ENCODE measurements around the gene CAGE1.
A peak's percentile ranks its signal among the peaks of the same experiment; 100 is the strongest.

CAGE1 gene

GRCh38 chr6:7314414-7314813 lies 75.1 kb downstream of the CAGE1 start:
- POLR2A ChIA-PET, result no interaction called here
- CTCF ChIA-PET, result interaction anchor here (0.9 to 1.9 kb wide), 5 partner anchors 11 to 75 kb away, joined by 3 to 10 read pairs (median 5); partner anchors contain the start of genes CAGE1 and RIOK1
- DNase-seq (ENCODE audit: extremely low spot score), result no peak
- TF ChIP-seq, protein P1, sequence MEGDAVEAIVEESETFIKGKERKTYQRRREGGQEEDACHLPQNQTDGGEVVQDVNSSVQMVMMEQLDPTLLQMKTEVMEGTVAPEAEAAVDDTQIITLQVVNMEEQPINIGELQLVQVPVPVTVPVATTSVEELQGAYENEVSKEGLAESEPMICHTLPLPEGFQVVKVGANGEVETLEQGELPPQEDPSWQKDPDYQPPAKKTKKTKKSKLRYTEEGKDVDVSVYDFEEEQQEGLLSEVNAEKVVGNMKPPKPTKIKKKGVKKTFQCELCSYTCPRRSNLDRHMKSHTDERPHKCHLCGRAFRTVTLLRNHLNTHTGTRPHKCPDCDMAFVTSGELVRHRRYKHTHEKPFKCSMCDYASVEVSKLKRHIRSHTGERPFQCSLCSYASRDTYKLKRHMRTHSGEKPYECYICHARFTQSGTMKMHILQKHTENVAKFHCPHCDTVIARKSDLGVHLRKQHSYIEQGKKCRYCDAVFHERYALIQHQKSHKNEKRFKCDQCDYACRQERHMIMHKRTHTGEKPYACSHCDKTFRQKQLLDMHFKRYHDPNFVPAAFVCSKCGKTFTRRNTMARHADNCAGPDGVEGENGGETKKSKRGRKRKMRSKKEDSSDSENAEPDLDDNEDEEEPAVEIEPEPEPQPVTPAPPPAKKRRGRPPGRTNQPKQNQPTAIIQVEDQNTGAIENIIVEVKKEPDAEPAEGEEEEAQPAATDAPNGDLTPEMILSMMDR (IDR thresholded peaks at IDR 0.05; ENCODE audit: control extremely low read depth, extremely low read depth, low read depth, missing control alignments), result no peak

DNA sequence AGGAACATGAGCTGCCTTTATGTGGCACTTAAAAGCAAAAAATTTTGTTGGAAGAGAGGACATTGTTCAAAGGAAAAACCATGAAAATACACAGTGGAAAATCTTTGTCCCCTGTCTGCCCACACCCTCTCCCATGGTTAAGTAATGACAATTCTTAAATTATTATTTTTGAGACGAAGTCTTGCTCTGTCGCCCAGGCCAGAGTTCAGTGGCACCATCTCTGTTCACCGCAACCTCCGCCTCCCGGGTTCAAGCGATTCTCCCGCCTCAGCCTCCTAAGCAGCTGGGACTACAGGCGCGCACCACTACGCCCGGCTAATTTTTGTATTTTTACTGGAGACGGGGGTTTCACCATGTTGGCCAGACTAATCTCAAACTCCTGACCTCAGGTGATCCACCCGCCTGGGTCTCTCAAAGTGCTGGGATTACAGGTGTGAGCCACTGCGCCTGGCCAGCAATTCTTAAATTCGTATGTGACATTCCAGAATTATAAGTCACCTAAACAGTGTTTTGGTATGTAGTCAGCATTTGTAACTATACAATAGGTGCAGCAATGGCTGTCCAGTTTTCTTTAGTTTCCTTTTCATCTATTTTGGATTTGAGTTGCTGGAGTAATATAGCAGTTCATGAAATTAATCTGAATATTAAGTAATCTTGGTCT lies 75.9 kb downstream of the CAGE1 start:
- ChIA-PET POLR2A (interaction anchor here (0.6 kb wide), 1 partner anchor 75 kb away, joined by 3 read pairs; no protein-coding TSS in a partner anchor), CTCF (interaction anchor here (0.9 to 1.5 kb wide), 2 partner anchors 26 to 36 kb away, joined by 3 read pairs; no protein-coding TSS in a partner anchor)
- DNase-seq (ENCODE audit: extremely low spot score), result no peak
- TF ChIP-seq, protein P1 (IDR thresholded peaks at IDR 0.05; ENCODE audit: control extremely low read depth, extremely low read depth, low read depth, missing control alignments), result no peak

DNA sequence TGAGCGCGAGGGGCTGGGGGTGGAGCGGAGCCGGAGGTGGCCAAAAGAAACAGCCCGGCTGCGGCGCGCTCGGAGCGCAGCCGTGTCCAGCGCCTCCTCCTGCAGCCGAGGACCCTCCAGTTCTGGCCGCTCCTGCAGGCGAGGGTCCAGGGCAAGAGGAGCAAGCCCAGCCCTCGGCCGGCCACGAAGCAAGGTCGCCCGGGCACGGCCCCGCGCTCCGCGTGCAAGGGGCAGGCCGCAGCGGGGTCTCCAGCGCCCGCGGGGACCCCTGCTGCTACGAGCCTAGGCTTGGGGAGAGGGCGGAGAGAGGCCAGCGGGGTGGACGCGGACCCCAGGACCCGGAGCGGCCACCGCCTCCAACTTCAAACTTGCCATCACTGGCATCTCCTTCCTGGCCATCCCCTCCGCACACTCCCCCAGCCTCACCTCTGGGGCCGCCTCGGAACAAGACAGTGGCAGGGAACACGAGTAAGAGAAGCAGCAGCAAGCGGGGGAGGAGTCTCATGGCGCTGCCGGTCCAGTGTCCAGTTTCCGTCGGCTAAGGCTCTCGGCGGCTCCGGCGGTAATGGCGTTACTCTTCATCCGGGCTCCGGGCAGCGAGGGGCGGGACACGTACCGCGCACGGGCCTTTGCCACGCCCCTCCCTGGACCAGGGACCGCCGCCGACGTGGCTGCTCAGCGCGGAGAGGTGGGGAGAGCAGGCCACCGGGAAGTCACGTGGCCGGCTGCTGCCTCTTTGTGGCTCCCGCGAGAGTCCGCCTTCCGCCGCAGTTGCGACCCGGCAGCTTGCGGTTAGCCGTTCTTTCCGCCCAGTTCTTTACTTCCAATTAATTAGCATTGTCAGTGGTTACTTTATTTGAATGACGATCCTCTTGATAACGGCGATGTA lies 76.7 kb downstream of the CAGE1 start, which contains the start of gene SSR1:
TSS of gene SSR1 (minus strand) at position 584 of the 889 bp plus-strand sequence. CDS start at position 505, 79 bp downstream.
- TF ChIP-seq, protein P1 (IDR thresholded peaks at IDR 0.05; ENCODE audit: control extremely low read depth, extremely low read depth, low read depth, missing control alignments), result no peak
- DNase-seq (ENCODE audit: extremely low spot score), result peak; percentile 100
- POLR2A ChIA-PET, result interaction anchor here (0.6 kb wide), 2 partner anchors 76 to 158 kb away, joined by 3 to 4 read pairs; no protein-coding TSS in a partner anchor
- CTCF ChIA-PET, result interaction anchor here (1.5 kb wide), 1 partner anchor 35 kb away, joined by 3 read pairs; no protein-coding TSS in a partner anchor

DNA sequence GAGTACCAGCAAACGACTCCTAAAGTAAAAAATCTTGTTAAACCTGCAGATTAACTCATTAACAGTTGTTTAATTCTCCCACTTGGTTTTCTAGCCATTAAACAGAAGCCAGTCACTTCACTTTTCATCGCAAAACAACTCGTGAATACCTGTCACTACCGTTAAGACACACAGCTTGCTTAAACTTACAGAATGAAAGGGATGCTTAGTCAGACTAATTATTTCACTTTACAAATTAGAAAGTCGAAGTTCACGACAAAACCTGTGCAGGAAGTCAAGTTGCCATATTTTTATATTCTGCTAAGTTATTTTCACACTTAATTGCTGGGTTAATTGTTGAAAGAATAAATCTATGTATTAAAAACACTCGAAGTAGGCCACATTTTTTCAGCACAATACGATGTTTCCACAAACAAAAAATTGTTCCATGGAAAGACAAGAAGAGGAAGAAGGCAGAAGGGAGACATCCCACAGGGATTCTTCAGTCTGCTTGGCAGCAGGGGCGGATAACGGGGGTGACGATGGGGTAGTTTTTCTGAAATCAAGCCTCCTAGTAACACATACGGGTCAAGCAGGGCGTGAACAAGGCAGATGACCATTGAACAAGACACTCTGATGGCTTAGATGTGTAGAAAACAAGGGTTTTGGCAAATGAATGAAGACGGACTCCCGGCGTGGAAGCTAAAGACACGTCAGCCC lies 77.5 kb downstream of the CAGE1 start:
- ChIA-PET POLR2A (interaction anchor here (0.6 kb wide), 1 partner anchor 158 kb away, joined by 4 read pairs; no protein-coding TSS in a partner anchor), CTCF (interaction anchor here (1.5 kb wide), 1 partner anchor 35 kb away, joined by 3 read pairs; no protein-coding TSS in a partner anchor)
- DNase-seq (ENCODE audit: extremely low spot score), result no peak

GRCh38 chr6:7311176-7311575 lies 78.4 kb downstream of the CAGE1 start:
- CTCF ChIA-PET, result no interaction called here
- TF ChIP-seq, protein P1 (IDR thresholded peaks at IDR 0.05; ENCODE audit: control extremely low read depth, extremely low read depth, low read depth, missing control alignments), result no peak

More for the DNA sequence above, 77.5 kb downstream of the CAGE1 start:
- TF ChIP-seq, protein P1 (IDR thresholded peaks at IDR 0.05; ENCODE audit: control extremely low read depth, extremely low read depth, low read depth, missing control alignments), result no peak

More at GRCh38 chr6:7311176-7311575, 78.4 kb downstream of the CAGE1 start:
- DNase-seq (ENCODE audit: extremely low spot score), result no peak
- POLR2A ChIA-PET, result no interaction called here
